Bone marrow (tissue), 2 donors: ENCODE results near the gene MKRN2.
A peak's percentile ranks its signal among the peaks of the same experiment; 100 is the strongest.
"Not testable (repeated sequence)": the region's sequence is repeated elsewhere in the genome, so short reads cannot be mapped to it uniquely, and the experiment has no call there.

Experiments used
- DNase-seq, 2 donors: peaks; one replicate each; lab custom pipeline; 2025; lab: John Stamatoyannopoulos, UW

MKRN2 gene, protein sequence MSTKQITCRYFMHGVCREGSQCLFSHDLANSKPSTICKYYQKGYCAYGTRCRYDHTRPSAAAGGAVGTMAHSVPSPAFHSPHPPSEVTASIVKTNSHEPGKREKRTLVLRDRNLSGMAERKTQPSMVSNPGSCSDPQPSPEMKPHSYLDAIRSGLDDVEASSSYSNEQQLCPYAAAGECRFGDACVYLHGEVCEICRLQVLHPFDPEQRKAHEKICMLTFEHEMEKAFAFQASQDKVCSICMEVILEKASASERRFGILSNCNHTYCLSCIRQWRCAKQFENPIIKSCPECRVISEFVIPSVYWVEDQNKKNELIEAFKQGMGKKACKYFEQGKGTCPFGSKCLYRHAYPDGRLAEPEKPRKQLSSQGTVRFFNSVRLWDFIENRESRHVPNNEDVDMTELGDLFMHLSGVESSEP

DNA sequence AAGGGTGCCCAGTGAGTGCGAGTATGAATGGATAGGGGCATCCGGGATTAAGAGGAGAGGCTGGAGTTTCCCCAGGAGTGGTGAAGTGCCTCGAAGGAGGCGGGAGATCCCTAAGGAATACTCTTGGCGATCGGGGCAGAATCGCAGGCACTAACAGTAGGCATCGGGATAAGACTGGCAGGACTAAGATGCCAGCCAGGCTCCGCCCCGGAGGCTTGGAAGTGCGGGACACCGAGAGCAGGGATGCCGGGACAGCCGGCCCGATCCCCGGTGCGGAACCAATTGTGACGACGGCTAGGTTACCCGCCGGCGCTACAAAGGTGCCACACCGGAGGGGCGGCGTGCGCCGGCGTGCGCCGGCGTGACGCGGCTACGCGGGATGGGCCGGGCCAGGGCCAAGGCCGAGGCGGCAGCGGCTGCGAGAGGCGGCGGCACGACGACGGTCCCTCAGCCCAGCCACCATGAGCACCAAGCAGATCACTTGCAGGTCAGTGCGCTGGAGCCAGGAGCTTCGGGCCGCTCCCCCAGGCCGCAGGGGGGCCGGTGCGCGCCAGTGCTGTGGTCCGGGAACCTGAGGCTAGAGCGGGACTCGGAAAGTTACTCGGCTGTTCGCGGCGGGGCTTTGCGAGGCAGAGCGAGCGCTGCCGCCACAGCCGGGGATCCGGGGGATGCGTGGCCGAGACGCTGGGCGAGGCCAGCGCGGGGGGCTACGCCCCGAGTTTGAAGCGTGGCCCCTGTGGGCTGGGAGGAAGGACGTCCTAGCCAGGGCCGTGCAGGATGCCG is at the start of gene MKRN2:
Gene MKRN2 (plus strand): TSS at position 398 of the 783 bp plus-strand sequence. CDS start 64 bp downstream, at position 462.
- DNase-seq = peak; percentile 51 to 85

DNA sequence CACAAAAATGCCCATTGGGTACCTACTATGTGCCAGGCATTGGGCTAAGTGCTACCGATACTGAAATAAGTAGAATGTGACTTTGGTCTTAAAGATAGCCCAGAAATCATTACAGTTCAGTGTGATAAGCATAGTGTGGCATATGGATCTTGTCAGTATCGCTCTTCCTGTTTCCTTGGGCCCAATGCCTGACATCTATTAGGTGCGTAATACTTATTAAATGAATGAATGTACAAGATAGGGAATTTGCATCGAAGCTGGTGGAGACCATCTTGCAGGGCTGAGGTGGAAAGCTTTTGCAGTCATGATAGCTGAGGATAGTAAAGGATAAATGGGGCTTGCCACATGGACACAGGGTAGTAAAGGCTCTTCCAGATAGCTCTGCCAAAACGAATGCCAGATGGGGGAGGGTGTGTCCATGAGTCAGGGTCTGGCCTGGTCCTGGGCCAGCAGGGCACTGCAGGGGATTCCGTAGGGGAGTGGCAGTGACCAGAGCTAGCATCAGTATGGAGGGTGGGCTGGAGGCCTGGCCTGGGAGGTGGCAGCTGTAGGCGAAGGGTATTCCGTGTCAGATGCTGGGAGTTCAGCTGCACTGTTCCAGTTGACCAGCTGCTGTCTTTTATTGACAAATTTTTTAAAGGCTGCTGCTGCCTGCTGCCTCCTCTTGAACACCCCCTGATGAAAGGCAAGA is 49.2 kb upstream of the MKRN2 start:
- DNase-seq = no peak

DNA sequence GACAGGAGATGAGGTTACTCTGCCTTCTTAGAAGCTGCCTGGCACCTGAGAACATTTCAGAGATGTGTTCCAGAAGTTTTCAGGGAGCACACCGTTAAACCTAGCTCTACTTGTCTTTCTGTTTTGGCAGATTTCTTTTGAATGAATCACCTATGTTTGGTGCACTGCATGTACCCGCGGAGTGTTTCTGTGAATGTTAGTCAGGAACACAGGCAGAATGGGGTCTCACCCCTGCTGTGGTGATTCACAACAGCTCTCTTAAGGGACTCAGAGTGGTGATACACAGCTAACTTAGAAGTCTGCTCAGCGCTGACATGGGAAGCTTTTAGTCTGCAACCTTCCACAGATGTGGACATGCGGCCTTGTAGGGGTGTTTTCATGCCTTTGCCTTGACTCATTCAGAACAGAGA is 48.6 kb upstream of the MKRN2 start:
- no peak for DNase-seq

DNA sequence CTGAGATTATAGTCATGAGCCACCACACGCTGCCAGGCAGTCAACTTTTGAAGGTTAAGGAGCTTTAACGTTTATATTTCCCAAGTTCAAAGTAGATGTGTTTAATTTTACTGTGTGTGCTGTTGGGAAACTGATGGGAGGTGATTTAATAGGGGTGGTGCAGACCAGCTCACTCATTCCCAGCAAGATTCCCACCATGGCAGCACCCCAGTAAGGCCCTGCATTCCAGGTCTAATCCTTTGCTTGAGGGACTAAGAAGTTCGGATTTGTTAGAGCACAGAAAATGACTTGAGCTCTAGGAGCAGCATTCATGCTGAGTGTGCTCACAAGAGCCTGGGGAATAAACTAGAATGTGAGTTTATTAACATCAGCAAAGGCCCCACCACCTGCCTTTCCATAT is 47.4 kb upstream of the MKRN2 start:
- no peak for DNase-seq

DNA sequence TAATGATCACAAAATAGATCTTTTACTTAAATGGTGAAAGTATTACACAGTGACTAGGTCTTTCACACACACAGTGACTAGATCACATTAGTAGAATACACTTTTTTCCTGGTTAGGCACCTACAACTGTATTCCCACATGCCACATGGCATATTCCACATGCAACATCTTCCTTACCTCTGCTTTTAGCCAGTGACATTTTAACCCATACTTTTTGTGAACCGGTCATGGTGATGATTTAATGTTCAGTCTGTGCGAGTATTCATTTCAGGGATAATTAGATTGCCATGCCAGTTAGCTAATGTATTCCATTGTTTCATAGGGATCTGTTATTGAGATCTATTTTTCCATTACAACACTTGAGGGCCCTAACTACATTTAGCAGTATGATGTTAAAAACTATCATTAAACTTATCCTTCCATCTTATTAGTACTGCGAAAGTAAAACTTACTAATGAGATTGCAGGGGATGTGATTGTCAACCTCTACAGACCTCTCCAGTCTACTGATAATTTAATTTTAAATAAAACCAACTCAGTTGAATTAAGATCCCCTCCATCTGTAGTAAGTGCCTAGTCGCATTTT is 44.3 kb upstream of the MKRN2 start:
- DNase-seq = no peak

DNA sequence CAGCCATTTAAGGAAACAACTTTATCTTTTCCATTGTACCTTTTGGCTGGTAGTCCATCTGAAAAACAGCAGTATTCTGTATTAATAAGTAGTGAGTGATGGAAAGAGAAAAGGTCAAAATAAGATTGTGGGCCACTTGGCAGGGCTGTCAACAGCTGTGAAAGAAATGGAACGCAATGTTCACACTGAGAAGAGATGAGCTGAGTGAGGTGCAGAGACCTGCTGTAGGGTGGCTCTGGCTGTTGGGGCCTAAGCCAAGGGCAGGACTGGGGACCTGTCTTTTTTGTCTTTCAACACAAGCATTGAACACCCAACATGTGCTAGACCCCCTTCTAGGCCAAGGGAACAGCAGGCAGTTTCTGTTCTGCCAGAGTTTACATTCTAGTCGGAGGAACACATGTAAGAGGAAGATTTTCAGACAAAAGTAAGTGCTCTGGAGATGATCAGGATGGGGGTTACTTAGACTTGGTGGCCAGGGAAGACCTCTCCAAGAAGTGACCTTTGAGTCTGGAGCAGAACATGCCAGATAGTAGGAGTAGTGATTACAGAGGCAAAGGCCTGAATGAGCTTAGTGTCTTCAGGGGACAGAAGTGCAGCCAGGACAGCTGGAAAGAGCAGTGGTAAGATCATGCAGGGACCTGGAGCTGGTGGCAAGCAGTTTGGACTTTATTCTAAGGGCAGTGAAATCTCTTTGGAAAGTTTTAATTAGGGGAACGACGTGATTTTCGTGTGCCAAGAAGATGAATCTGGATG is 43.0 kb upstream of the MKRN2 start:
- DNase-seq = no peak

DNA sequence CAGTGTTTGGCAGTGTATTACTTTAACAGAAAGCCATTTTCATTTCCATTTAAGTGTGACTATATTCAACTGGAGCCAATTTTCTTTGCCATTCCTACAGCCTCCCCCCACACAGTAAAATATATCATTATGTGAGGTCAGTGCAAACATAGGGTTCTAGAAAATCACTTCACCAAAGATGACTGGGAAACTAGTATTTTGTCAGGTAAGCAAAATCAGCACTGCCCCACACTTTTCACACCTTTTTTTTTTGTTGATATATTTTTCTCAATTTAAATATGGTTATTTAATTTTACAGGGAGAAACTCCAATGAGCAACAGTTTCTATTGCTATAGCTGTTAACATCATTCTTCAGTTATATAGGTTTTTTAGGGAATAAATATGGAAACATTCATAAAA is 41.3 kb upstream of the MKRN2 start:
- no peak for DNase-seq

DNA sequence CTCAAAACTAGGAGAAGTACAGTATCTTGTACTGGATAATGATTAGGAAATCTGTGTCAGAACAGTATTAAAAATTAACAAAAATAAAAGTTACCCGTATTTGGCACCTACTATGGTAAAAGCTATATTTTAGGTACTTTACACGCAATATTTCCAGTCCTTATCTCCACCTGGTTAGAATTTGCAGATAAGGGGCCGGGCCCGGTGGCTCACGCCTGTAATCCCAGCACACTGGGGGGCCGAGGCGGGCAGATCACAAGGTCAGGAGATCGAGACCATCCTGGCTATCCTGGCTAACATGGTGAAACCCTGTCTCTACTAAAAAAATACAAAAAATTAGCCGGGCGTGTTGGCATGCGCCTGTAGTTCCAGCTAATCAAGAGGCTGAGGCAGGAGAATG is 40.0 kb upstream of the MKRN2 start:
- DNase-seq = no peak

DNA sequence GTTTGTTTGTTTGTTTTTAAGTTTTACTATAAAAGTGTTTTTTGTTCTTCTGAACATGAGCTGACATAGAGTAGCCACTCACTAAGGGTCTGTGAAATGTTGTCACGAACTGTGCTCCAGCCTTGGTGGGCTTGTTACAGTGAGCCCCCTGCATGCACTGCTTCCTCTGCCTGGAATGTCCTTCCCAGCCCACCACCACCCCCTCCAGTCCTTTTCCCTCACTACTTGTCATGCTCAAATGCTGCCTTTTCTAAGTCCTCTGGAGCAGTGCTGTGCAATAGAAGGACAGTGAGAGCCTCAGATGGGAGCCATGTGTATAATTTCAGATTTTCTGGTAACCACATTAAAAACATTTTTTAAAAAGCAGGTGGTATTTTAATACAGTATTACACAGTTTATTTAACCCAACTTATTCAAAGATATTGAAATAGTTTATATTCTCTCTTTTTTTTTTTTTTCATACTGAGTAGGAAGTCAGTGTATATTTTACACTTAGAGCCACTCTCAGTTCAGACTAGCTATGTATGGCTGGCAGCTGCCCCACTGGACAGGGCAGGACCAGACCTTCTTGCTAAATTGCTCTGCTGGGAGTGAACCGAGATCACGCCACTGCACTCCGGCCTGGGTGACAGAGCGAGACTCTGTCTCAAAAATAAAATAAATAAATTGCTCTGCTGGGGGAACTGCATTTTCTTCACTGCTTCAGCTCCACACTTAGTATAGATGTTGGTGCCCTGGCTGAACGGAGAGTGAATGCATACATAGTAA is 38.4 kb upstream of the MKRN2 start:
- DNase-seq = no peak

DNA sequence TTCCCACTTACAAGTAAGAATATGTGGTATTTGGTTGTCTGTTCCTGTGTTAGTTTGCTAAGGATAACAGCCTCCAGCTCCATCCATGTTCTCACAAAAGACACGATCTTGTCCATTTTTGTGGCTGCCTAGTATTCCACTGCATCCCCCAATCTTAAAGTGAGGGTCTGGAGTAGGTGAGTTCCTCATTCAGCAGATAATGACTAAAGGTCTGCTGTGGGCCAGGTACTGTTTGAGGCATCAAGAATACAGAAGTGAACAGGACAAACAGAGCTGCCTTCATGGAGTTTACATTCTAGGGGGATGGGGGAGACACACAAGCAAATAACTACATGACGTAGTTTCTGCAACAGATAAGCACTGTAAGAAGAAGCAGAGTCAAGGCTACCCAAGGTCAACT is 35.9 kb upstream of the MKRN2 start:
- no peak for DNase-seq

DNA sequence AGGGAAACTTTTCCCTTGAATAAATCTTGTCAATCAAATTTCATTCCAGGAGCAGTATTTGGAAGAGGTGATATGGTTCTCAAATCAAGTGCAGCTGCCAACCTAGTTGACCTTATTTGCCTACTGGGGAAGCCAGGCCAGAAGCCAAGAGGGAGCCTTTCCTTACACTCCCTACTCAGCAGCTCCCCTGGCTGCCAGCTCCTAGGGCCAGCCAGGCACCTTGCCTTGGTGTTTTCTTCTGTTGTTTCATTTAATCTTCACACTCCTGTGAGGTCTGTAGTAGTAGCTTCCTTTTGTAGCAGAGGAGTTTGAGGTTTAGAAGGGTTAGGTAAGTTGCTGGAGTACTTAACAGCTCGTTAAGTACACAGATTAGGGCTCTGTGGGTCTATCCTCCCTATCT is 34.2 kb upstream of the MKRN2 start:
- no peak for DNase-seq

DNA sequence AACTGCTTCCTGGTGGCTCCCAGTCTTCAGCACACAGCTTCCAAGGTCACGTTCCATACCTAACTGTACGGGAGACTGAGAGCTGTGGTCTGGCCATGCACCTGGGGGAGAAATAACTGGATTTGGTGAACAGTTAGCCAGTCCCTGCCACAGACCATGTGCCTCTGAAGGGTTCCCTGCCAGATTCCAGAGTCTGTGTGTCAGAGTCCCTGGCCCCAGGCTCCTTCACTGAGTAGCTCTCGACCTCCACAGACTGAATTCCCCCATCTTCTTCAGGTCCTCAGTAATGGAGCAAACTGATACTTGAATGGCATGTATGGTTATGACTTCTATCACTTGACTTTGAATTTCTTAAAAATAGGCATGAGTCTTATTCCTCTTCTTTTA is 29.1 kb upstream of the MKRN2 start:
- no peak for DNase-seq

DNA sequence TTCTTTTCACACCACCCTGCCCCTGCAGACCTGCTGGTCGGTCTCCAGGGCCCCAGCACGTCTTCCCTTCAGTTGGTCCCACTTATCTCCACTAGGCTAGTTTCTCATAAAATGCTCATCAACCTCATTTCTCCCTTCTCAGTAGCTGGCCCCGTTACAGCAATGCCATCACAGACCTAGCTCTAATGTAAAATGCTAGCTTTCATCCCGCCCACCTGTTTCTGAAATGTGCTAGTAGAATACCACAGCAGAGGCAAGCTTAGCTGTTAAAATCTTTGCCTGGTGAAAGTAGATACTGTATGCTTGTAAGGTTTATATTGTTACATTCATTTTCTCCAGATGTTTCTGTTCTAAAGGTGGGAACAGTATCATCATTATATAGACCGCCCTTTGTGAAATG is 24.7 kb upstream of the MKRN2 start:
- DNase-seq = no peak

DNA sequence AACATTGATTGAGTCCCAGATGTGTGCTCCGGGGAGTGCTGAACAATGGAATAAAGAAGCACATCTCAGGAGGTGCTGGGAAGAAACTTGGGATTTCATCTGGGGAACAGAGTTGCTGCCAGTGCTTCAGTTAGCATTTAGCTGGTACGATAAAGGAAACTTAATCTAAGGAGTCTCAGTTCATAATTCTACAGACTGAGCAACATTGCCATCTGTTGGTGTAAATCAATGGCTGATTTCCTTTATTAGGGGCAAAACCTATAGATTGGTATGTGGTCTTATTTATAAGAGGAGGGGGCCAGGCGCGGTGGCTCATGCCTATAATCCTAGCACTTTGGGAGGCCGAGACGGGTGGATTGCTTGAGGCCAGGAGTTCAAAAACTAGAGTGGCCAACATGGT is 20.5 kb upstream of the MKRN2 start:
- DNase-seq = no peak

DNA sequence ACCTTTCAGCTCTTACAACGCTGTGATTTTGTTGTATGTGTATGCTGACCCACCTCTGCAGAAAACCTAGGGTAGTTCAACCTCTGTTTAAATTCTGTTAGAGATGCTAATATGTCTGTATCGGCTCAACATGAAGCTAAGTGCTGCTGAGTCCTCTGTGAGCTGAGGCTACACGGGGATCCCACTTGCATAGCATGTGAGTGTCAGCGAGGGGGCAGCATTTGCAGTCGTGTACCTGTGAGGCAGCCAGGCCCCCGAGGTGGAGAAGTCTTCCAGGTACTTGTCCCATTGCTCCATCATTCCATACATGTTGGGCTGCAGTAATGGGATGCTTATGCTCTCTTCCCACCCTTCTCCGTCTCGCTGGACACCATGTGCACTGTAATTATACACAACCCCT is 15.3 kb upstream of the MKRN2 start:
- no peak for DNase-seq

DNA sequence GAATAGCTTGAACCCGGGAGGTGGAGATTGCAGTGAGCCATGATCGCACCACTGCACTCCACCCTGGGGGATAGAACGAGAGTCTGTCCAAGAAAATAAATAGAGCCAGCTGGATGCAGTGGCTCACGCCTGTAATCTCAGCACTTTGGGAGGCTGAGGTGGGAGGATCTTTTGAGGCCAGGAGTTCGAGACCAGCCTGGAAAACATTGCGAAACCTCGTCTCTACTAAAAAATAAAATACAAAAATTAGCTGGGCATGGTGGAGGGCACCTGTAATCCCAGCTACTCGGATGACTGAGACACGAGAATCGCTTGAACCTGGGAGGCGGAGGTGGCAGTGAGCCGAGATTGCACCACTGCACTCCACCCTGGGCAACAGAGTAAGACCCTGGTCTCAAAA is 13.4 kb upstream of the MKRN2 start:
- not testable (repeated sequence) for DNase-seq

DNA sequence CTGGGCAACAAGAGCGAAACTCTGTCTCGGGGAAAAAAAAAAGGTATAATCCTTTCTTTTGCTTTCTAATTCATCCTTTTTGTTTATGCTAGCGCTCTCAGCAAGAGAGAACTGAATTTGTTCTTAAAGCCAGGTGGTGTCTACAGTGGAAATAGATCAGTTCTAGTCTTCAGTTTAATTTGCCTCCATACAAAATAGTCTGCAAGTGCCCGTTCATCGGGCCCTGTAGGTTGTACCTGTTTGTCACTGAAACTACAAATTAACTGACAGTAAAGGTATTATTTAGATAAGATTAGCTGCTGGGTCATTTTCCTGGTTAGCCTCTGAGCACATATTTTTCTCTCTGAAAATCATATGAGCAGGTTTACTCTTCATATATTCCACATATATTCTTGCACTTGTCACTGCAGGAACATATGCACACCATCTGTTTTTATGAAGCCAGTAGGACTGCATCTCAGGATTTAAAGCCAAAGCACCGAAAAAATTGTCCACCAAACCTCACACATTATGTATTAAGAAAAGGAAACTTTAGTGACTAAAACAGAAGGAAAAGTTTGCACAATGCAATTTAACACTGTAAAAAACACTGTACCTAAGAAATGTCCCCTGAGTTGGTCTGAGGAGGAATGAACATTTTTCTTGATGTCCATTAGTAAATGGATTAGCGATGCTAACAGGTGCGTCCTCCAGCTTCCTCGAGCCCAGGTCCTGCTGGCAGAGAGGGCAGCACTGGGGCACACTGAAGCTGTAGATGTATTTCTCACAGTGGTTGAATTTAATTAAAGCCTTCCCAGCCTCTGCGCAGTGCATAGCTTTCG is 12.0 kb upstream of the MKRN2 start:
- no peak for DNase-seq

DNA sequence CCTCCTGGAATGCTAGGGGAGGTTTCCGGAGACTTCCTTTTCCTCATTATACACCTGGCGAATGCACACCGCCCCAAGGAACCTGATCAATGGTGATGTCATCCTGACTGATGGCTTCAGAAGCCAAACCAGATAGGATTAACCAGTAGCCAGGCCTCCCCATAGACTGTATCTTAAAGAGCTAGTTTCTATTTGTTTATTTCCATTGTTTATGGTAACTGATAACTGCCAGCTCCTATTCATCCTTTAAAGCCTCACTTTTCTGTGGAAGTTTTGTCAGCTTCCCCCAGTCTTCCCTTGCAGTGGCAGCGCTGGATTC is 11.5 kb upstream of the MKRN2 start, which contains the start of gene MKRN2OS:
Gene MKRN2OS (minus strand): TSS at position 27 of the 319 bp plus-strand sequence. CDS start 35 bp downstream, outside the sequence.
- DNase-seq = no peak

DNA sequence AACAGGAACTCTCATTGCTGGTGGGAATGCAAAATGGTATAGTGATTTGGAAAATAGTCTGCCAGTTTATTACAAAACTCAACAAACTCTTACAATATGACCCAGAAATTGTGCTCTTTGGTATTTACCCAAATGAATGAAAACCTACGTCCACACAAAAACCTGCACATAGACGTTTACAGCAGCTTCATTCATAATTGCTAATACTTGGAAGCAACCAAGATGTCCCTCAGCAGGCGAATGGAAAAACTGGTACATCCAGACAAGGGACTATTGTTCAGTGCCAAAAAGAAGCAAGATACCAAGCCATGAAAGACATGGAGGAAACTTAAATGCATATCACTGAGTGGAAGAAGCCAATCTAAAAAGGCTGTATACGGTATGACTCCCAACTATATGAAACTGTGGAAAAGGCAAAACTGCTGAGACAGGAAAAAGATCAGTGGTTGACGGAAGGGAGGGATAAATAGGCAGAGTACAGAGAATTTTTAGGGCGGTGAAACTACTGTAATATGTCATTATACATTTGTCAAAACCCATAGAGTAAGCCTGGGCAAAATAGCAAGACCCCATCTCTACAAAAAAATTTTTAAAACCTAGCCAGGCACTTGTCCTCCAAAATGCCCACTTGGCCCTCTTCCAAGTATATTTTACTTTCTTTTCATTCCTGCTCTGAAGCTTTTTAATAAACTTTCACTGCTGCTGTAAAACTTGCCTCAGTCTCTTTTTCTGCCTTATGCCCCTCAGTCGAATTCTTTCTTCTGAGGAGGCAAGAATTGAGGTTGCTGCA is 6.7 kb upstream of the MKRN2 start:
- no peak for DNase-seq
